GM23248 (cell line): ENCODE data around the gene KRI1.

ENCODE experiments used
- EZH2 ChIP-seq: fragments of 200-600 bp; sonication (generic); IDR thresholded peaks from 2 replicates; pipeline ENCODE4 v1.6.1; 2018; ENCODE audit warnings: antibody characterized with exemption, mild to moderate bottlenecking; ENCODE audit not compliant: insufficient read depth, poor library complexity, severe bottlenecking
- EZH2phosphoT487 ChIP-seq: fragments of 200-600 bp; sonication (generic); IDR thresholded peaks from 2 replicates; pipeline ENCODE4 v1.6.1; 2018; ENCODE audit warnings: antibody characterized with exemption, moderate library complexity, mild to moderate bottlenecking, low read depth; ENCODE audit not compliant: insufficient read depth

GRCh38 chr19:10603873-10604459, 38.2 kb upstream of the KRI1 start:
- TF ChIP-seq EZH2 (no peak), EZH2phosphoT487 (no peak)
